GM21528 (cell line): Measurements from ENCODE around the gene RAB34.
A peak's percentile ranks its signal among the peaks of the same experiment; 100 is the strongest.

ENCODE experiments used
- ATAC-seq: cut with Tn5 transposase; IDR thresholded peaks from one replicate; pipeline ENCODE4 v1.9.1; 2021; ENCODE audit warnings: mild to moderate bottlenecking, moderate library complexity; ENCODE audit not compliant: unreplicated experiment, low FRiP score

RAB34 gene

DNA sequence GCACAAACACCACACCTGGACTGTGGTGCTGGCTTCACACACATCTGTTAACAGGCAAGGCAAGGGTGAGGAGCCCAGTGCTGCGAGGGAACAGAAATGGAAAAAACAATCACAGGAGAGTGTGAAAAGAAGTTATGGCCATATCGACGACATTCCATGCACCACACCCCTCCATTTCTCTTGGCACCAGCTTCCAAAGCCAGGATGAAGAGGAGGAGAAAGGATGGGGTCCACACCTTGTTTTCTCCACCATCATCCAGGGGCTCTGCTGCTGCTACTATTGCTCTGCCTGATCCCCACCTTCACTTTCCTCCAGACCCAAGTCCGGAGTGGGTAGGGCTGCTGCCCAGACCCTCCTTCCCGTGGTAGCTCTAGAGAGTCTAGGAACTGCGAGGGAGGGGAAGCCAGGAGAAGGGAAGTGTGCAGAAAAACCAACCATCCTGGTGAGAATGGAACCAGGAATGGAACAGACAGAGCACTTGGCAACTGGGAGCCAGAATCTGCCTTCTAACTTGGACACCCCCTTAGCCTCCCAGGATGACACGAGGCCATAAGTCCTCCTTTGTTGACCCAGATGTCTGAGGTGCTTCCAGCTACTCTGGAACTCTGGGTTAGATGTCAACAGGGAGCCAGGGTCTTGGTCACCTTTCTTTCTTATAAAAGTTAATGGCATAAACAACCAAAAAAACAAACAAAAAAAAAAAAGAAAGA lies 4.8 kb downstream of the RAB34 start:
- no peak for ATAC-seq

- ATAC-seq: peak; percentile 10
These were observed 5.5 kb downstream of the RAB34 start for GRCh38 chr17:28712032-28712704.

DNA sequence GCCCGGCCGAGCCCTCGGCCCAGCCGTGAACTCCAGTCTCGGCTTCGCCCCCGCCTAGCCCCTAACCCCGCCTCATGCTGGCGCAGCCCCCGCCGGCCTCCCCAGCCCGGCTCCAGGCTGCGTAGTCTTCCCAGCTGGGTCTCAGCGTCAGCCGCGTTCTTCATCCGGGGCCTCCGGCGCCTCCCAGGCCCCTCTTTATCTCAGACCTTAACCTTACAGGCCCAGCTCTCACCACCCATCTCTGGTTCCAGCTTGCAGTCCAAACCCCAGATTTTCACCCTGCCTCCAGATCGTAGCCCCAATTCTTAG lies 6.0 kb downstream of the RAB34 start, which contains the start of gene PROCA1:
Gene PROCA1 (minus strand): TSS at position 166 of the 309 bp plus-strand sequence. CDS start 228 bp downstream, outside the sequence.
- ATAC-seq: peak; percentile 35

GRCh38 chr17:28710861-28711722 lies 6.6 kb downstream of the RAB34 start:
- ATAC-seq: peak; percentile 74

GRCh38 chr17:28707339-28707720 lies 10.3 kb downstream of the RAB34 start:
- no peak for ATAC-seq

GRCh38 chr17:28706471-28707338 lies 11.0 kb downstream of the RAB34 start:
- ATAC-seq: no peak

GRCh38 chr17:28705728-28706334 lies 11.8 kb downstream of the RAB34 start:
- no peak for ATAC-seq

- ATAC-seq: no peak
These were observed 12.5 kb downstream of the RAB34 start for GRCh38 chr17:28705074-28705659.

DNA sequence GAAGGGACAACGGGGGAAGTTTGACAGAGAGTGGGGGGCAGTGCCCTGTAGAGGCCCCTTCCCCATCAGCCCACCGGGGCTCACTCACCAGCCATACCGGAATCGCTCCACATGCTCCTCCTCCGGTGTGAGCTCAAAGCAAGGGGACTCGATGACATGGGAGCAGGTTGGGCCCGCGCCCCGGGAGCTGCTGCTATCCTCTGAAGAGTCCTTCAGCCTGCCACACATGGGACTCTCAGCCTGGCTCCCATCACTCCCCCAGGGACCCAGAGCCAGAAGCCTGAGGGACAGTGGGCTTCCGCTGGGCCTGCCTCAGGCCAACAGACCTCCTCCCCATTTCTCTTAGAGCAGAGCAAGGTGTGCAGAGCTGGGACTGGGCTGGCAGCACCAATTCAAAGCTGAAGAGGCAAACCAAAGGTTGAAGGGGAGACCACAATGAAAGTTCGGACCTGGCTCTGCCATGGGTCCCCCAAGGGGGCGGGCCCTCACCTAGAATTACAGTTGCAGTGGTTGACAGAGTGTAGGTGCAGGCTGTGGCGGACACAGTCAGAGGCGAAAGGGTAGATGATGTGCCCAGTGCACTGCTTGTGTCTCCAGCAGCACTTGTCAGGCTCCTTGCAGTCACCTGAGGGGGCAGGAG lies 13.3 kb downstream of the RAB34 start:
- no peak for ATAC-seq

DNA sequence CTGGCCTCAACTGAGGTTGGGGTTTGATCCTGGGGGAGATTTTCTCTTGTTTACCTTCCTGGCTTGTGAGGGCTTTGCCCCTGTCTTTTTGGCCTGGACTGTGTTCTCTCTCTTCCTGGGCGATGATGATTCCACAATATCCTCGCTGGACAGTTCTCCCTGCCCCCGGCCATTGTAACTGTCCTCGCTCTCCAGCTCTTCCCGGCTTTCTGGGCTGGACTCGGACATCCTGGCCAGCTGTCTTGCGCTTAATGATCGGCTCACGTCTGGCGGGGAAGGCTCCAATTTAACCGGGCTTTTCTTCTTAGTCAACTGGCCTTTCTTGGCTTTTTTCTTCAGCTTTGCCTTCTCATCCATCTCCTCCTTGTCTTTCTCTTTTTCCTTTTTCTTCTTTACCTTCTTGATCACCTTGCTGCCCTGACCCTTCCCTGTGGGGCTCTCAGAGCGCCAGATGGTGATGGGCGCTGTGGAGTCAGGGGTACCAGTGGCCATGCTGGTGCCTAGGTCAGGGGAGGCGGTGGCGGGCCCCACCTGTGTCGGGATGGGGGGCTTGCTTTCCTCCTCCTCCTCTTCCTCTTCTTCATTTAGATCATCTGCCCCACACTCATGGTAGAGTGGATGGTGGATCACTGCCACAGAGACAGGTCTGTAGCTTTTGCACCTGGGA lies 14.0 kb downstream of the RAB34 start:
- no peak for ATAC-seq

- no peak for ATAC-seq
These were observed 14.9 kb downstream of the RAB34 start for GRCh38 chr17:28702752-28703150.

DNA sequence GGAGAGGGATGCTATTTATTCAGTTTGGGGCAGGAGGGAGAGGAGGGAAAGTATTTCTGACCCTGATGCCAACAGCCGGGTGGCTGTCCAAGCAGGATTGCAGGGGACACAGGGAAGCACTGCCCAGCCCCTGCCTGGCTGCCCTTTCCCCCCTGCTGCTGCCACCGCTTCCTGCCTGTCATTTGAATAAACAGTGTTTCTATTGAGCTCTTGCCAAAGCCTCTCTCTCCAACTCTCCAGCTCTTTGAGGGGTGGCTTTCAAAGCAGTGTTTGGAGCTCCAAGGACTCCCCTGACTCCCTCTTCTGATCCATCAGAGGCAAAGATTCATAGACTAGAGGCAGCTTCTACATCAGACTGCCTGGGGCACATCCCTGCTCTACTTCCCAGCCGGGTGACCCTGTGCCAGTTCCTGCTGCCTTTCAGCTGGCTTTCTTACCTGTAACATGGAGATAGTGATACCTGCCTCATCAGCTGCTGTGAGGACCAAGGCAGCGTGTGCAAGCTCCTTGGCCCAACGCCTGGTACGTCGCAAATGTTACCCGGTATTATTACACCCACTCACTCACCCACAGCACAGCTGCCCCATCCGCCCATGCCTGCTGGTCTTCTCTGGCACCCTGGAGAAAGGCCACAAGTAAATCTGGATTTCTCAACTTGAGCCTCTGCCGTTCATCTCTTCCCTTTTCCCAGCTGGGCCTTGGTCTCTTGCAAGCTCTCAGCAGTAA lies 15.5 kb downstream of the RAB34 start:
- ATAC-seq: no peak

- ATAC-seq: no peak
These were observed 16.7 kb downstream of the RAB34 start for GRCh38 chr17:28700830-28701492.

- no peak for ATAC-seq
These were observed 17.4 kb downstream of the RAB34 start for GRCh38 chr17:28700278-28700677.

DNA sequence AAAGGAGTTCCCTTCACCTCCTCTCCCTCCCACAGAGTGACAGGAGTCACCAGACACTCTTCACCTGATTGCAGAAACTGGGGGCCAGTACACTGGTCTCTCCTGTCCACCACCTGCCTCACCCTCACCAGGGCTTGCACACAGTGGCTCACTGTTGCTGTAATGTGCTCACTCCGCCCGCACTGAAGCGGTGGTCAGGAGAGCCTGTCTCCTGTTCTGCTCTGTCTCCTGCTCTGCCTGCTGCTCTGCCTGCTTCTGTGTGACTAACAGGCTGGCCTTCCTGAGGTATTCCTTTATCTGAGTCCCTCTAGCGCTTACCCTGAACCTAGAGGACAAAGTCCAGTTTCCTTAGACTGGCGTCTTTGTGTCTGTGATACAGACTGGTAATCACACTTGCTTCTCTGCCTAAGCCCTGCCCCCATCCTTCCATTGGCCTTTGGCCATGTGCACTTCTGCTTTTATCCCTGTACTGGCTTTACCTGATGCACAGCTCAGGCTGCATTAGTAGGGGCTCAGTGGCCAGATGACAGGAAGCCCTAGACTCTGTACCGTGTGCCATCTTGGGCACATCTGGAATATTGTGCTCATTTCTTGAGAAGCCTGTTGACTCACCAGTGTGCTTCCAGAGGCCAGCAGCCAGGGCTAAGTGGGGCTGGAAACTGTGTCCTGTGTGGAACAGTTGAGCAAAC lies 19.3 kb downstream of the RAB34 start:
- ATAC-seq: no peak

DNA sequence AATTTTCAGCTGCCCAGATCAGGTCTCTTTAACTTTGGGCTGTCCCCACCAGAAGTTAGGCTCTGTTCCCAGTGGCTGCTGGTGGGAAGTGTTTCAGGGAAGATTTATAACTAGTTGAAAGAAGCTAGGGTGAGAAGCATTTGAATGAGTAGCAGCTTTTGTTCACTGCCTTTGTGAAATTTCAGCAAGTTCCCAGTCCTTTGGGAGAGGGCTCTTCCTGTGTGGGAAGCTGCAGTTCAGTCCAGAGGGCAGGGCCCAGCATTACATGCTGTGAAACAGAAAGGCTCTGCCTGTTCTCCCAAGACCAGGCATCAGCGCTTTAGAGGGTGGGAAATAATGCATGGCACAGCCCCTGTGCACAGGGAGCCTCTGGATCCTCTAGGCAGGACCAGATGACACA lies 23.8 kb downstream of the RAB34 start:
- no peak for ATAC-seq

DNA sequence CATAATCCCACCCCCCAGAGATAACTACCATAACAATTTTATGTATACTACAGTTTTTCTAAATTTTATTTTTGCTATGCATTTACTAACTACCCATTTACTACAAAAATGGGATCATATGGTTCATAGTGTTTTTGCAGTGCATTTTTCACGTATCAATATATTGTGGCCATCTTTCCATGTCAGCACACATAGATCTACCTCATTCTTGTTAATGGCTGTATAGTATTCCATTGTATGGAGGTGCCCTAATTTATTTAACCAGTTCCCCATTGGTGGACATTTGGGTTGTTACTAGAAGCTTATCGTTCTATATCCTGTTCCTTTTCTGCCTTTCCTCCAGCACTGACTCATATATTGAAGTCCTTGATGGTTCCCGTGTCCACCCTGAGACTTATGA lies 28.7 kb downstream of the RAB34 start:
- no peak for ATAC-seq
